HFFc6 (cell line): Measurements from ENCODE around the gene PHPT1. TPM values are rescaled to one million over a fixed set of nuclear protein-coding genes. Genes with fewer than 3 reads are reported as not detected.

ENCODE experiments used
- DNase-seq: peaks from one replicate; pipeline ENCODE4 v3.0.0-alpha.2; 2018
- H3K27ac Mint-ChIP-seq: 2 replicates; pipeline ENCODE4 v1.8.0; 2020; ENCODE audit warnings: mild to moderate bottlenecking, mixed read lengths
- H3K27me3 Mint-ChIP-seq: 2 replicates; pipeline ENCODE4 v1.8.0; 2021; ENCODE audit warnings: mild to moderate bottlenecking, moderate library complexity, mixed read lengths; ENCODE audit not compliant: insufficient read depth
- H3K36me3 Mint-ChIP-seq: 2 replicates; pipeline ENCODE4 v1.8.0; 2021; ENCODE audit warnings: low read depth, mixed read lengths
- H3K4me1 Mint-ChIP-seq: 2 replicates; pipeline ENCODE4 v1.8.0; 2020; ENCODE audit warnings: low read depth, mixed read lengths
- H3K4me3 Mint-ChIP-seq: 2 replicates; pipeline ENCODE4 v1.8.0; 2020; ENCODE audit warnings: mild to moderate bottlenecking, moderate library complexity, mixed read lengths
- H3K9me3 Mint-ChIP-seq: 2 replicates; pipeline ENCODE4 v1.8.0; 2020; ENCODE audit warnings: mild to moderate bottlenecking, mixed read lengths
- CTCF ChIP-seq: fragments of 200-600 bp; sonication (generic); IDR thresholded peaks from 2 replicates; pipeline ENCODE4 v1.5.0; 2021; ENCODE audit warnings: antibody characterized with exemption, mild to moderate bottlenecking
- microRNA-seq: library from miRNA; unstranded; fragments of <30 nt; microRNA quantifications from one replicate; pipeline ENCODE4, GENCODE V29; 2019
- total RNA-seq, 6 experiments: library from RNA; stranded (reverse); fragmentation: NEBNext Ultra II Directional; extraction: Animal tissue kit (Norgen Biotek cat#: 25700); gene quantifications; 2 replicates in 1 of 6; 3 replicates in 5 of 6; pipeline ENCODE4 v1.2.3, GENCODE V29; 2021

Gene PHPT1
- total RNA-seq, 6 experiments from 2014 or later = 156 to 181 (median 169) TPM

DNA sequence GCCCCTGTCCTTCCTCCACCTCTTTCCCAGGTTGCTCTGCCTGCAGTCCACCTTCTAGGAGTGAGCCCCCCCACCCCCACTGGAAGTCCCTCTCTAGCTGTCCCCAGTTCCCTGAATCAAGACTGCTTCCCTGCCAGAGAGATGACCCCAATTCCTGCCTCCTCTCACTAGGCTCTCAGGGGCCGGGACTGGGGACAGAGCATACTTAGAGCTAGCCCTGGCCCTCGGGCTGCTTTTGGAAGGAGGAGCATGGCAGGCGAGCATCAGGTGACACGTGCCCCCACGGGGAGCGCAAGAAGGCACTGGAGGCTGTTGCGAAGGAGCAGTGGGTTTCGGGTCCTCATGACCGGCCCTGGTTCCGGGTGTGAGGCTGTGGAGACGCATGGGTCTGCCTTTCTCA is 46.8 kb downstream of the PHPT1 start:
- DNase-seq = no peak

DNA sequence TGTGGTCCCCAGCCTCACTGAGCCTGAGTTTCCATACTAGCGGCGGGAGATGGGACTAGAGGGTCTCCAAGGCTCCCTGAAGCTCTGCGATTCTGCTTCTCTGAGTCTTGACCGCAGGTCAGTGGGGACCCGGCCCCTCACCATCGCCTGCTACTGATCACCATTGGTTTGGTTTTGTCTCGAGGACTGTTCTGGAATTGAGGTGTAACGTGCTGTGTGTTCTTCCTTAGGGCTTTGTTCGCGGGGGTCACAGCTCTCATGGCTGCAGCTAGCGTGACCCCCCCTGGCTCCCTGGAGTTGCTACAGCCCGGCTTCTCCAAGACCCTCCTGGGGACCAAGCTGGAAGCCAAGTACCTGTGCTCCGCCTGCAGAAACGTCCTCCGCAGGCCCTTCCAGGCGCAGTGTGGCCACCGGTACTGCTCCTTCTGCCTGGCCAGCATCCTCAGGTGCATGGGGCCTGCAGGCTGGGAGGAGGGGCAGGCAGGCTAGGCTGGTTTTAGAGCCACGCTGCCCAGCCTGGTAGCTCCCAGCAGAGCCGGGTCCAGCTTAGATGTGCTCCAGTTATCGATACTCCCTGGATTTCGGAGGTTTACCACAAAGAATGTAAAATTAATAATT is 49.4 kb downstream of the PHPT1 start:
- Mint-ChIP-seq H3K9me3 (no peaks in the 10 kb centered on the region), H3K27ac (no peak overlapping the region), H3K4me3 (no peak overlapping the region), H3K4me1 (peaks cover 17% of the 10 kb centered on the region), H3K36me3 (peaks cover 19% of the 10 kb centered on the region), H3K27me3 (no peaks in the 10 kb centered on the region)
- no peak for DNase-seq
- no peak for TF ChIP-seq CTCF

More for the DNA sequence above, 46.8 kb downstream of the PHPT1 start:
- no peaks in the 10 kb centered on the region for H3K9me3 Mint-ChIP-seq
- no peak overlapping the region for H3K27ac Mint-ChIP-seq
- no peaks in the 10 kb centered on the region for H3K27me3 Mint-ChIP-seq
- H3K36me3 Mint-ChIP-seq = peaks cover 19% of the 10 kb centered on the region
- peaks cover 7% of the 10 kb centered on the region for H3K4me1 Mint-ChIP-seq
- H3K4me3 Mint-ChIP-seq = no peak overlapping the region
- TF ChIP-seq CTCF = no peak

- H3K27me3 Mint-ChIP-seq = no peaks in the 10 kb centered on the region
- DNase-seq = no peak
- no peaks in the 10 kb centered on the region for H3K9me3 Mint-ChIP-seq
- TF ChIP-seq CTCF = no peak
- H3K27ac Mint-ChIP-seq = no peak overlapping the region
- peaks cover 17% of the 10 kb centered on the region for H3K4me1 Mint-ChIP-seq
- peaks cover 18% of the 10 kb centered on the region for H3K36me3 Mint-ChIP-seq
- H3K4me3 Mint-ChIP-seq = no peak overlapping the region
Observed at GRCh38 chr9:136899196-136899595, 50.0 kb downstream of the PHPT1 start.

DNA sequence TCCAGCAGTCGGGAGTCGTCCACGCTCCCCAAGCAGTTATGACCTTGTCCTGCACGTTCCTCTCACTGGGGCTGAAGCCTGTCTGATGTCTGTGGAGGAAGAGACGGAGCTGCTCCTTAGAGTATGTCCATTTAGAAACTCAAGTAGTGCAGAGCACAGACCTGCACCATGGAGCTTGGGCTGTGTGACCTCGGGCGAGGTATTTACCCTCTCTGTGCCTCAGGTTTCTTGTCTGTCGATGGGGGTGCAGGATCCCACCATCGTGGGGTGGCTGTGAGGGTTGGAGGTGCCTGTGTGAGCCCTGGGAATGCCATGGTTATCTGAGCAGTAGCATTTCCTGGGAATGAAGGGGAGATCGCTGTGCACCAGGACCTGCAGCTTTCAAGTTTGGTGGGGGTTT is 51.3 kb downstream of the PHPT1 start:
- no peak overlapping the region for H3K4me3 Mint-ChIP-seq
- H3K36me3 Mint-ChIP-seq = peaks cover 17% of the 10 kb centered on the region
- H3K9me3 Mint-ChIP-seq = no peaks in the 10 kb centered on the region
- no peaks in the 10 kb centered on the region for H3K27me3 Mint-ChIP-seq
- H3K4me1 Mint-ChIP-seq = peaks cover 17% of the 10 kb centered on the region
- no peak for TF ChIP-seq CTCF
- DNase-seq = no peak
- no peak overlapping the region for H3K27ac Mint-ChIP-seq

Small RNAs within 50 kb of the gene (microRNA-seq; reads per million reads assigned to microRNA genes)
- not detected for gene MIR4292
- 3.9 reads per million for gene MIR4479

Other genes starting within 250 kb of the PHPT1 start
- 1 to 10 TPM; 3.5 to 6.3 (median 5.6) TPM for gene EGFL7, start 186.5 kb upstream of the PHPT1 start, total RNA-seq
- 10 to 100 TPM; 48.7 to 58.4 (median 54.8) TPM for gene AGPAT2, start 162.0 kb upstream of the PHPT1 start, total RNA-seq
- not detected for gene DIPK1B, start 136.8 kb upstream of the PHPT1 start, total RNA-seq
- gene LCN10, start 106.5 kb upstream of the PHPT1 start, total RNA-seq = not detected
- gene LCN6, start 100.9 kb upstream of the PHPT1 start, total RNA-seq = not detected
- not detected for gene LCN8, start 91.2 kb upstream of the PHPT1 start, total RNA-seq
- not detected for gene LCN15, start 84.9 kb upstream of the PHPT1 start, total RNA-seq
- 10 to 100 TPM; 46.1 to 62.2 (median 52.6) TPM for gene TMEM141, start 58.1 kb upstream of the PHPT1 start, total RNA-seq
- gene CCDC183, start 53.1 kb upstream of the PHPT1 start, total RNA-seq = under 1 TPM; 0.25 to 0.87 (median 0.34) TPM
- 10 to 100 TPM; 77.8 to 87.7 (median 84.0) TPM for gene RABL6, start 41.5 kb upstream of the PHPT1 start, total RNA-seq
- 1 to 10 TPM; 4.5 to 8.0 (median 5.3) TPM for gene AJM1, start 6.9 kb upstream of the PHPT1 start, total RNA-seq
- 1 to 10 TPM; 2.3 to 3.4 (median 3.0) TPM for gene MAMDC4, start 2.9 kb downstream of the PHPT1 start, total RNA-seq
- 100 to 1,000 TPM; 369 to 460 (median 443) TPM for gene EDF1, start 16.9 kb downstream of the PHPT1 start, total RNA-seq
- 10 to 100 TPM; 11.1 to 15.9 (median 13.6) TPM for gene TRAF2, start 37.1 kb downstream of the PHPT1 start, total RNA-seq
- 100 to 1,000 TPM in 1 of 6 experiments, 10 to 100 TPM in 5; 89.1 to 102 (median 94.4) TPM for gene FBXW5, start 95.3 kb downstream of the PHPT1 start, total RNA-seq
- gene C8G, start 95.8 kb downstream of the PHPT1 start, total RNA-seq = 1 to 10 TPM in 3 of 6 experiments, under 1 TPM in 3; 0.51 to 1.8 (median 0.97) TPM
- gene LCN12, start 102.9 kb downstream of the PHPT1 start, total RNA-seq = under 1 TPM in 2 of 6 experiments, not detected in 4; 0.14 to 0.31 TPM
- gene PTGDS, start 128.1 kb downstream of the PHPT1 start, total RNA-seq = not detected
- gene LCNL1, start 133.6 kb downstream of the PHPT1 start, total RNA-seq = not detected
- gene PAXX, start 143.0 kb downstream of the PHPT1 start, total RNA-seq = 10 to 100 TPM; 26.0 to 42.6 (median 29.0) TPM
- gene CLIC3, start 147.2 kb downstream of the PHPT1 start, total RNA-seq = 10 to 100 TPM in 2 of 6 experiments, 1 to 10 TPM in 4; 2.7 to 14.6 (median 4.0) TPM
- 10 to 100 TPM; 18.3 to 36.3 (median 23.6) TPM for gene ABCA2, start 178.8 kb downstream of the PHPT1 start, total RNA-seq
- gene FUT7, start 182.7 kb downstream of the PHPT1 start, total RNA-seq = not detected
- 100 to 1,000 TPM; 112 to 197 (median 119) TPM for gene NPDC1, start 196.8 kb downstream of the PHPT1 start, total RNA-seq
- gene ENTPD2, start 204.7 kb downstream of the PHPT1 start, total RNA-seq = under 1 TPM in 3 of 6 experiments, not detected in 3; 0.12 to 0.28 (median 0.16) TPM
- gene SAPCD2, start 221.1 kb downstream of the PHPT1 start, total RNA-seq = 10 to 100 TPM in 5 of 6 experiments, 1 to 10 TPM in 1; 7.7 to 14.8 (median 11.3) TPM
- 10 to 100 TPM in 5 of 6 experiments, 1 to 10 TPM in 1; 9.4 to 13.1 (median 10.6) TPM for gene UAP1L1, start 228.1 kb downstream of the PHPT1 start, total RNA-seq
- gene MAN1B1, start 237.6 kb downstream of the PHPT1 start, total RNA-seq = 10 to 100 TPM; 70.1 to 90.2 (median 77.6) TPM